ENCODE measurements around the gene ULBP3. TPM values are rescaled to one million over a fixed set of nuclear protein-coding genes. Genes with fewer than 3 reads are reported as not detected.

The ULBP3 gene
- total and polyA plus RNA-seq, 7 donors, result 0.15 to 0.67 (median 0.36) TPM

Other genes starting within 250 kb of the ULBP3 start
- 10 to 100 TPM in 2 of 4 donors, 1 to 10 TPM in 2; 7.9 to 29.6 (median 10.2) TPM for gene LRP11, start 204.8 kb downstream of the ULBP3 start, total RNA-seq
- gene LRP11, start 204.8 kb downstream of the ULBP3 start, polyA plus RNA-seq, result 1 to 10 TPM; 1.6 to 3.2 (median 2.5) TPM
- 1 to 10 TPM; 1.4 to 6.2 (median 3.9) TPM for gene RAET1E, start 171.0 kb downstream of the ULBP3 start, total RNA-seq
- gene RAET1E, start 171.0 kb downstream of the ULBP3 start, polyA plus RNA-seq, result 10 to 100 TPM in 1 of 3 donors, under 1 TPM in 2; 0.04 to 17.2 (median 0.31) TPM
- gene RAET1G, start 146.0 kb downstream of the ULBP3 start, total RNA-seq, result 1 to 10 TPM in 1 of 4 donors, under 1 TPM in 2, not detected in 1; 0.40 to 1.1 (median 0.64) TPM
- gene RAET1G, start 146.0 kb downstream of the ULBP3 start, polyA plus RNA-seq, result under 1 TPM; 0.04 to 0.73 (median 0.24) TPM
- under 1 TPM in 3 of 4 donors, not detected in 1; 0.25 to 0.75 (median 0.69) TPM for gene ULBP2, start 127.1 kb downstream of the ULBP3 start, total RNA-seq
- gene ULBP2, start 127.1 kb downstream of the ULBP3 start, polyA plus RNA-seq, result under 1 TPM; 0.17 to 0.81 (median 0.59) TPM
- gene ULBP1, start 105.2 kb downstream of the ULBP3 start, total RNA-seq, result under 1 TPM; 0.06 to 0.12 (median 0.10) TPM
- gene ULBP1, start 105.2 kb downstream of the ULBP3 start, polyA plus RNA-seq, result under 1 TPM; 0.03 to 0.10 (median 0.03) TPM
- not detected for gene RAET1L, start 43.6 kb downstream of the ULBP3 start, total RNA-seq
- under 1 TPM in 2 of 3 donors, not detected in 1; 0.06 to 0.07 TPM for gene RAET1L, start 43.6 kb downstream of the ULBP3 start, polyA plus RNA-seq
- gene PPP1R14C, start 73.9 kb upstream of the ULBP3 start, total RNA-seq, result 10 to 100 TPM; 13.3 to 62.8 (median 22.4) TPM
- 10 to 100 TPM in 2 of 3 donors, 1 to 10 TPM in 1; 5.9 to 41.2 (median 30.1) TPM for gene PPP1R14C, start 73.9 kb upstream of the ULBP3 start, polyA plus RNA-seq